Esophagus muscularis mucosa (tissue), 4 donors: ENCODE measurements around the gene CALML4. TPM values are rescaled to one million over a fixed set of nuclear protein-coding genes. Genes with fewer than 3 reads are reported as not detected.
"Not testable (repeated sequence)": the region's sequence is repeated elsewhere in the genome, so short reads cannot be mapped to it uniquely, and the experiment has no call there.

ENCODE experiments used
- DNase-seq: peaks from one replicate; pipeline ENCODE4 v3.0.0-alpha.2; 2017; ENCODE audit errors: extremely low spot score
- H3K27ac ChIP-seq, 4 donors: fragments of 200-600 bp; sonication (generic); replicated peaks in 1 of 4; 1 replicate in 3 of 4; 2 replicates in 1 of 4; pipeline ENCODE4 v1.5.1; 2016 to 2019; ENCODE audit warnings: mild to moderate bottlenecking in 1 of 4
- H3K27me3 ChIP-seq, 4 donors: fragments of 200-600 bp; sonication (generic); one replicate each; pipeline versions ENCODE4 v1.5.1 to v1.6.0; 2016 to 2019
- H3K36me3 ChIP-seq, 4 donors: fragments of 200-600 bp; sonication (generic); one replicate each; pipeline ENCODE4 v1.5.1; 2016 to 2019
- H3K4me1 ChIP-seq, 4 donors: fragments of 200-600 bp; sonication (generic); one replicate each; pipeline ENCODE4 v1.5.1; 2016 to 2019
- H3K4me3 ChIP-seq, 4 donors: fragments of 200-600 bp; sonication (generic); 1 replicate in 2 of 4; 2 replicates in 2 of 4; pipeline ENCODE4 v1.5.1; 2016 to 2019; ENCODE audit warnings: mild to moderate bottlenecking in 4 of 4, moderate library complexity in 1 of 4
- H3K9me3 ChIP-seq, 4 donors: fragments of 200-600 bp; sonication (generic); 1 replicate in 3 of 4; 2 replicates in 1 of 4; pipeline ENCODE4 v1.5.1; 2016 to 2019
- CTCF ChIP-seq, 3 experiments: fragments of 200-600 bp in 2 of 3; fragments of 450-650 bp in 1 of 3; sonication (generic) in 2 of 3; IDR thresholded peaks; one replicate each; pipeline ENCODE4 v1.5.1; 2017 to 2019; ENCODE audit warnings: antibody characterized with exemption in 3 of 3, mild to moderate bottlenecking in 2 of 3, moderate library complexity in 1 of 3
- EP300 ChIP-seq: sonication (generic); formaldehyde crosslinking; IDR thresholded peaks from one replicate; pipeline ENCODE4 v1.6.1; 2017; ENCODE audit warnings: antibody characterized with exemption
- POLR2A ChIP-seq: fragments of 450-650 bp; IDR thresholded peaks from one replicate; pipeline ENCODE4 v1.6.1; 2017; ENCODE audit warnings: antibody characterized with exemption, moderate library complexity, mild to moderate bottlenecking, low read depth
- POLR2AphosphoS5 ChIP-seq, 2 donors: sonication (generic); formaldehyde crosslinking; IDR thresholded peaks; one replicate each; pipeline ENCODE4 v1.6.1; 2017; ENCODE audit warnings: antibody characterized with exemption in 2 of 2
- WGBS: methylation state at CpG from one replicate; pipeline ENCODE4 v1.1.5; 2018; 5-methylcytosine and 5-hydroxymethylcytosine counted together
- intact Hi-C: fragments of 100-400 bp; cut with DNase I; formaldehyde crosslinking; loops from one replicate; pipeline ENCODE4 v1.15.1; 2023
- total RNA-seq, 4 donors: library from RNA; depleted of rRNA; stranded (reverse); fragments of >200 nt; gene quantifications; one replicate each; pipeline versions ENCODE4 v1.1.0 to v1.2.1, GENCODE V29; 2016

CALML4 gene
- total RNA-seq, 4 donors from 2014 or later: 14.2 to 45.8 (median 32.1) TPM

GRCh38 chr15:68229386-68230156, 24.4 kb upstream of the CALML4 start, which contains the start of gene CLN6:
Gene CLN6 (minus strand): TSS chr15:68229728. CDS start chr15:68229584, 144 bp downstream.
- DNase-seq: peak; percentile 94
- intact Hi-C loops: no loop called here

GRCh38 chr15:68228971-68229385, 23.8 kb upstream of the CALML4 start:
- Histone ChIP-seq H3K4me3 (peak overlapping the region; percentile 83 to 93 (median 90)), H3K4me1 (peaks cover 19 to 29% (median 25%) of the 10 kb centered on the region in 4 donors), H3K27ac (peak overlapping the region; percentile 82 to 91 (median 88)), H3K27me3 (no peaks in the 10 kb centered on the region), H3K9me3 (no peaks in the 10 kb centered on the region), H3K36me3 (no peaks in the 10 kb centered on the region)
- intact Hi-C loops: no loop called here
- TF ChIP-seq POLR2A (no peak), CTCF (IDR thresholded peaks at IDR 0.05) (no peak), POLR2AphosphoS5 (IDR thresholded peaks at IDR 0.05) (no peak), EP300 (no peak)
- WGBS: 8% methylated on average over 2 of the region's 39 CpGs
- no peak for DNase-seq

More at GRCh38 chr15:68229386-68230156, 24.4 kb upstream of the CALML4 start, which contains the start of gene CLN6:
- Histone ChIP-seq H3K36me3 (no peaks in the 10 kb centered on the region), H3K4me3 (peak within 1 kb of the TSS; percentile 83 to 93 (median 90)), H3K27me3 (no peaks in the 10 kb centered on the region), H3K27ac (peak within 1 kb of the TSS; percentile 82 to 91 (median 88)), H3K9me3 (no peaks in the 10 kb centered on the region), H3K4me1 (peaks cover 19 to 29% (median 25%) of the 10 kb centered on the region in 4 donors)
- peak; percentile 43 to 48 for TF ChIP-seq POLR2AphosphoS5 (IDR thresholded peaks at IDR 0.05)
- TF ChIP-seq CTCF (IDR thresholded peaks at IDR 0.05): no peak
- 0% methylated on average over 7 of the region's 82 CpGs for WGBS

- H3K4me1 ChIP-seq: peaks cover 19 to 29% (median 25%) of the 10 kb centered on the region in 4 donors
- H3K27ac ChIP-seq: peak overlapping the region; percentile 82 to 91 (median 88)
- H3K9me3 ChIP-seq: no peaks in the 10 kb centered on the region
- WGBS: 46% methylated on average over 25 of the region's 25 CpGs
- no peaks in the 10 kb centered on the region for H3K27me3 ChIP-seq
- peak; percentile 47 for DNase-seq
- intact Hi-C loops: no loop called here
- H3K4me3 ChIP-seq: peak overlapping the region; percentile 83 to 93 (median 90)
- no peaks in the 10 kb centered on the region for H3K36me3 ChIP-seq
- TF ChIP-seq CTCF (IDR thresholded peaks at IDR 0.05) (no peak), POLR2AphosphoS5 (IDR thresholded peaks at IDR 0.05) (no peak), POLR2A (no peak), EP300 (no peak)
Measured at GRCh38 chr15:68228143-68228970, 23.2 kb upstream of the CALML4 start.

GRCh38 chr15:68227643-68228142, 22.6 kb upstream of the CALML4 start:
- Histone ChIP-seq H3K9me3 (no peaks in the 10 kb centered on the region), H3K27ac (peak overlapping the region in 2 of 4 donors; percentile 14 to 91), H3K36me3 (no peaks in the 10 kb centered on the region), H3K27me3 (no peaks in the 10 kb centered on the region), H3K4me1 (peaks cover 19 to 29% (median 25%) of the 10 kb centered on the region in 4 donors), H3K4me3 (peak overlapping the region in 3 of 4 donors; percentile 83 to 91 (median 88))
- intact Hi-C loops: no loop called here
- peak; percentile 42 for DNase-seq
- no peak for TF ChIP-seq CTCF (IDR thresholded peaks at IDR 0.05)
- TF ChIP-seq POLR2AphosphoS5 (IDR thresholded peaks at IDR 0.05): no peak
- no peak for TF ChIP-seq EP300
- no peak for TF ChIP-seq POLR2A
- WGBS: 88% methylated on average over 9 of the region's 9 CpGs

GRCh38 chr15:68225442-68225841, 20.3 kb upstream of the CALML4 start:
- DNase-seq, H3K27me3 ChIP-seq, H3K27ac ChIP-seq, H3K4me3 ChIP-seq, intact Hi-C loops, H3K36me3 ChIP-seq, H3K9me3 ChIP-seq: not testable (repeated sequence)
- WGBS: 96% methylated on average over 4 of the region's 4 CpGs
- peaks cover 18 to 28% (median 23%) of the 10 kb centered on the region in 4 donors for H3K4me1 ChIP-seq
